Endodermal cell (in vitro differentiated cells): ENCODE results near the gene CD34. TPM values are rescaled to one million over a fixed set of nuclear protein-coding genes. Genes with fewer than 3 reads are reported as not detected.

Experiments used
- DNase-seq: peaks from one replicate; pipeline ENCODE4 v3.0.0-alpha.2; 2017
- H3K27ac ChIP-seq: 2 replicates; pipeline ENCODE4 v1.5.1; 2013; ENCODE audit warnings: mild to moderate bottlenecking, low read depth, low read length, moderate library complexity
- H3K27me3 ChIP-seq: 2 replicates; pipeline ENCODE4 v1.6.1; 2013; ENCODE audit warnings: mild to moderate bottlenecking, low read length, moderate library complexity; ENCODE audit not compliant: insufficient read depth, control insufficient read depth, poor library complexity, severe bottlenecking
- H3K36me3 ChIP-seq: 2 replicates; pipeline ENCODE4 v1.7.0; 2013; ENCODE audit warnings: mild to moderate bottlenecking, low read length, moderate library complexity; ENCODE audit not compliant: control insufficient read depth, insufficient read depth
- H3K4me1 ChIP-seq: one replicate; pipeline ENCODE4 v1.7.0; 2013; ENCODE audit warnings: low read length; ENCODE audit not compliant: control insufficient read depth, insufficient read depth
- H3K4me3 ChIP-seq: 2 replicates; pipeline ENCODE4 v1.5.1; 2013; ENCODE audit warnings: mild to moderate bottlenecking, low read length, moderate library complexity
- H3K9ac ChIP-seq: 2 replicates; pipeline ENCODE4 v1.6.1; 2013; ENCODE audit warnings: mild to moderate bottlenecking, low read length, moderate library complexity; ENCODE audit not compliant: poor library complexity, severe bottlenecking; ENCODE audit errors: extremely low read depth
- H3K9me3 ChIP-seq: 2 replicates; pipeline ENCODE4 v1.6.1; 2013; ENCODE audit warnings: mild to moderate bottlenecking, low read length, moderate library complexity; ENCODE audit not compliant: control insufficient read depth
- H3K27ac Mint-ChIP-seq: 2 replicates; pipeline ENCODE4 v1.8.0; 2020; ENCODE audit warnings: mixed read lengths
- H3K27me3 Mint-ChIP-seq: 2 replicates; pipeline ENCODE4 v1.8.0; 2021; ENCODE audit warnings: mild to moderate bottlenecking, mixed read lengths; ENCODE audit not compliant: insufficient read depth
- H3K36me3 Mint-ChIP-seq: 2 replicates; pipeline ENCODE4 v1.8.0; 2020; ENCODE audit warnings: low read depth, mixed read lengths
- H3K4me1 Mint-ChIP-seq: 2 replicates; pipeline ENCODE4 v1.8.0; 2020; ENCODE audit warnings: mixed read lengths
- H3K4me3 Mint-ChIP-seq: 2 replicates; pipeline ENCODE4 v1.8.0; 2020; ENCODE audit warnings: mild to moderate bottlenecking, moderate library complexity, mixed read lengths
- H3K9me3 Mint-ChIP-seq: 2 replicates; pipeline ENCODE4 v1.8.0; 2020; ENCODE audit warnings: mild to moderate bottlenecking, mixed read lengths
- WGBS, 2 experiments: methylation state at CpG; one replicate each; pipeline versions ENCODE4 v1.1.5 to v1.1.7; 2013; ENCODE audit warnings: missing lambda C conversion rate in 2 of 2, mixed read lengths in 1 of 2; ENCODE audit not compliant: insufficient coverage in 1 of 2, insufficient read length in 1 of 2; 5-methylcytosine and 5-hydroxymethylcytosine counted together
- total RNA-seq, 2 donors: library from RNA; stranded (reverse); fragmentation: NEBNext Ultra II Directional in 1 of 2; extraction: Animal tissue kit (Norgen Biotek cat#: 25700) in 1 of 2; gene quantifications; 2 replicates in 1 of 2; 3 replicates in 1 of 2; pipeline ENCODE4 v1.2.1, GENCODE V29; 2021
- TF ChIP-seq, protein P1 (sequence below): fragments of 200-600 bp; sonication (generic); conservative IDR thresholded peaks from 2 replicates; pipeline ENCODE4 v1.5.0; 2021; ENCODE audit warnings: antibody characterized with exemption, mild to moderate bottlenecking

CD34 gene
- total RNA-seq, 2 donors from 2014 or later = 1.6 to 6.9 TPM

- Mint-ChIP-seq H3K4me3 (peak overlapping the region; percentile 62), H3K27ac (no peak overlapping the region), H3K36me3 (no peaks in the 10 kb centered on the region), H3K27me3 (peaks cover 25% of the 10 kb centered on the region), H3K4me1 (peaks cover 6% of the 10 kb centered on the region), H3K9me3 (no peaks in the 10 kb centered on the region)
- Histone ChIP-seq H3K4me1 (no peaks in the 10 kb centered on the region), H3K27me3 (peaks cover 31% of the 10 kb centered on the region), H3K9ac (no peak overlapping the region), H3K4me3 (no peak overlapping the region), H3K27ac (no peak overlapping the region), H3K9me3 (no peaks in the 10 kb centered on the region), H3K36me3 (no peaks in the 10 kb centered on the region)
- DNase-seq = no peak
- 94 to 97% methylated on average over 4 to 6 of the region's 6 CpGs for WGBS, 2 experiments
- TF ChIP-seq, protein P1, sequence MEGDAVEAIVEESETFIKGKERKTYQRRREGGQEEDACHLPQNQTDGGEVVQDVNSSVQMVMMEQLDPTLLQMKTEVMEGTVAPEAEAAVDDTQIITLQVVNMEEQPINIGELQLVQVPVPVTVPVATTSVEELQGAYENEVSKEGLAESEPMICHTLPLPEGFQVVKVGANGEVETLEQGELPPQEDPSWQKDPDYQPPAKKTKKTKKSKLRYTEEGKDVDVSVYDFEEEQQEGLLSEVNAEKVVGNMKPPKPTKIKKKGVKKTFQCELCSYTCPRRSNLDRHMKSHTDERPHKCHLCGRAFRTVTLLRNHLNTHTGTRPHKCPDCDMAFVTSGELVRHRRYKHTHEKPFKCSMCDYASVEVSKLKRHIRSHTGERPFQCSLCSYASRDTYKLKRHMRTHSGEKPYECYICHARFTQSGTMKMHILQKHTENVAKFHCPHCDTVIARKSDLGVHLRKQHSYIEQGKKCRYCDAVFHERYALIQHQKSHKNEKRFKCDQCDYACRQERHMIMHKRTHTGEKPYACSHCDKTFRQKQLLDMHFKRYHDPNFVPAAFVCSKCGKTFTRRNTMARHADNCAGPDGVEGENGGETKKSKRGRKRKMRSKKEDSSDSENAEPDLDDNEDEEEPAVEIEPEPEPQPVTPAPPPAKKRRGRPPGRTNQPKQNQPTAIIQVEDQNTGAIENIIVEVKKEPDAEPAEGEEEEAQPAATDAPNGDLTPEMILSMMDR = no peak
Observed at GRCh38 chr1:207869859-207870258, 41.1 kb downstream of the CD34 start.

- 6 to 29% methylated on average over 15 to 87 of the region's 87 CpGs for WGBS, 2 experiments
- H3K27ac ChIP-seq = no peak overlapping the region
- Mint-ChIP-seq H3K4me3 (peak overlapping the region; percentile 62), H3K27ac (no peak overlapping the region), H3K4me1 (peaks cover 6% of the 10 kb centered on the region), H3K27me3 (peaks cover 25% of the 10 kb centered on the region), H3K9me3 (no peaks in the 10 kb centered on the region), H3K36me3 (no peaks in the 10 kb centered on the region)
- no peak overlapping the region for H3K9ac ChIP-seq
- peak; percentile 92 for DNase-seq
- peaks cover 31% of the 10 kb centered on the region for H3K27me3 ChIP-seq
- H3K9me3 ChIP-seq = no peaks in the 10 kb centered on the region
- peak overlapping the region; percentile 73 for H3K4me3 ChIP-seq
- no peaks in the 10 kb centered on the region for H3K4me1 ChIP-seq
- TF ChIP-seq, protein P1 = peak; percentile 84
- no peaks in the 10 kb centered on the region for H3K36me3 ChIP-seq
Observed at GRCh38 chr1:207868774-207869721, 41.9 kb downstream of the CD34 start.

GRCh38 chr1:207868251-207868773 lies 42.6 kb downstream of the CD34 start:
- H3K36me3 Mint-ChIP-seq = no peaks in the 10 kb centered on the region
- H3K27ac ChIP-seq = no peak overlapping the region
- 37 to 51% methylated on average over 3 to 24 of the region's 24 CpGs for WGBS, 2 experiments
- no peak overlapping the region for H3K9ac ChIP-seq
- peaks cover 6% of the 10 kb centered on the region for H3K4me1 Mint-ChIP-seq
- peaks cover 31% of the 10 kb centered on the region for H3K27me3 ChIP-seq
- no peak overlapping the region for H3K27ac Mint-ChIP-seq
- TF ChIP-seq, protein P1 = no peak
- H3K4me3 Mint-ChIP-seq = peak overlapping the region; percentile 62
- H3K9me3 ChIP-seq = no peaks in the 10 kb centered on the region
- peak; percentile 63 for DNase-seq
- H3K4me3 ChIP-seq = peak overlapping the region; percentile 73
- H3K9me3 Mint-ChIP-seq = no peaks in the 10 kb centered on the region
- peaks cover 25% of the 10 kb centered on the region for H3K27me3 Mint-ChIP-seq
- H3K4me1 ChIP-seq = no peaks in the 10 kb centered on the region
- H3K36me3 ChIP-seq = no peaks in the 10 kb centered on the region
